Measurements from ENCODE around the gene ZP1.

The ZP1 gene

GRCh38 chr11:60844045-60844869, 23.1 kb upstream of the ZP1 start:
- peak; percentile 63 for DNase-seq (ENCODE audit: low read depth)

DNA sequence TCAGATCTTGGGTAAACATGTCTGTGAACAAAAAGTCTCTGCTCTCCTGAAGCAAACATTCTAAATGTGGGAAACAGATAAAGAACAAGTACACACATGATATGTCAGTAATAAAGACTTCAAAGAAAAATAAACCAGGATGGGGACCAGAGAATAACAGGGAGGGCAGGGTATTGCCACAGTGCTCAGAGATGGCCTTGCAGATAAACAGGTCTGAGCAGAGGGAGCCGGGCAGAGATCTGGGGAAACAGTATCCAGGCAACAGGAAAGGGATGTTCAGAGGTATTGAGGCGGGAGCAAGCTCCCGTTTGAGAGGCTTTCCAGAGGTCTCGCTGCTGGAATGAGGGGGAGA, 22.5 kb upstream of the ZP1 start:
- no peak for DNase-seq (ENCODE audit: low read depth)

DNA sequence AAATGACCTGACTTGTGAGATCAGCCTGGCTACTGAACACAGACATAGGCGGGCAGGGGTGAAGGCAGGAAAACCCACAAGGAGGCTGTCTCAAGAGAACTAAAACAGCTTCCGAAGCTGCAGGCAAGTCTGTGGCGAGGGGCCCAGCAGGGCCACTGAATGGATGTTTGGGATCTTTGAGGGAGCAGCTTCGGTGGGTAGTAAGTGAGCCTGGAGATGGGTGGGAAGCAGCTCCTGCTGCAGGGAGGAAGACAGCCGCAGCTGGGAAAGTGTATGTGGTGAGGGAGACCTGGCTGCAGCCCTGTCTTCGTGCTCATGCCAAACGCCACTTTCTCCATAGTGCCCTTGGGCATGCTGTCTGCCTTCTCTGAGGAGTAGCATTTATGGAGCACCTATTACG, 22.0 kb upstream of the ZP1 start:
- DNase-seq (ENCODE audit: low read depth) = no peak

GRCh38 chr11:60847281-60847680, 20.1 kb upstream of the ZP1 start:
- DNase-seq (ENCODE audit: low read depth) = no peak

- DNase-seq (ENCODE audit: low read depth) = no peak
Observed at GRCh38 chr11:60847896-60848295, 19.4 kb upstream of the ZP1 start.

DNA sequence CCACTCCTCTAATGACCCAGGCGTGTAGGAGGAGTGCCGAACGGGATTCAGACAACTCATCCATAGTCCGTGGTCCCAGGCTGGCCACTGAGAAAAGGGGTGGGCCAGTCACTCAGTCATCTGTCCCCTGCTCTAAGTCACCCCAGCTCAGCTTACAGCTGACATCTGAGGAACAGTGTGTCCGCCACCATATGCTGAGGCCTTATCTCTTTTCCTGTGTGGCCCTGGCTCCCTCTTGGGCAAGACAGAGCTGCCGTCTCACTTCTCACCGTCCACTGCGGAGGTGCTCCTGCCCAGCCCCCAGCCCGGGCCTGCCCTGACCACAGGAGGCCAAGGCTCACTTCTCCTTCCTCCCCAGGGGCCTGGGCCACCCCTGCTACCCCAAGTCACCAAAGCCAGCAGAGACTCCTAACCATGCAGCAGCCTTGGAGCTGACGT, 18.6 kb upstream of the ZP1 start:
- DNase-seq (ENCODE audit: low read depth) = no peak

GRCh38 chr11:60849641-60850520, 17.5 kb upstream of the ZP1 start:
- DNase-seq (ENCODE audit: low read depth) = no peak

DNA sequence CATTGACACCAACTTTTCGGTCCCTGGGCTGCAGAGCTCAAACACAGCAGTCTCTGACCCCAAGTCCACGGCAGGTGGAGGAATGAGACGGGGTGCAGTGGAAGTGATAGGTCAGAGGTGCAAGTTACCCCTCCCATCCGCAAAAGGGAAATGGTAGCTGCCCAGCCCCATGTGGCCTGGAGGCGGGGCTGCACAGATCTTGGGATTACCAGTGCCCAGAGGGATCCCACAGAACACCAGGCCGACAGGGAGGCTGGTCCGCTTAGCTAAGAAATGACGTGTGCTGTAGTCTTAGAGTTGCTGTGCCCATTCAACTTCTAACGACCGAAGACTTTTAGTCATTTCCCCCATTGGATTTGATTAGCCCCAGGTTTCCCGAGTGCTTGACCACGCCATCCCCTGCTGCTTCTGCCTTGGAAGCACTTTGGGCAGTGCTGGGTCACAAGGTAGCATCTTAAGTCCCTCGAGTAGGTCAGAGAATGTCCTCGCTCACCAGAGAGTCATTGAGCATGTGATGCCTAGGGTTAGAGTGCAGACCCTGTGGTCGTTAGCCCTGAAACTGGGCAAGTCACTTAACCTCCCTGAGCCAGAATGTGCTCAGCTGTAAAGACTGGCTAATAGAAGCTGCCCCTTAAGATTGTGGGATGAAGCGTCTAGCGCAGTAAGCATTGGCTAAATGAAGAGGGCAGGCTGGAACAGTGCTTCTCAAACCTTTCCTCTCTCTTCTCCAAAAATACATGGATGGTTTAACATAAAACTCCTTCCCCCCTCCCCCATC, 15.8 kb upstream of the ZP1 start:
- DNase-seq (ENCODE audit: low read depth) = no peak

DNA sequence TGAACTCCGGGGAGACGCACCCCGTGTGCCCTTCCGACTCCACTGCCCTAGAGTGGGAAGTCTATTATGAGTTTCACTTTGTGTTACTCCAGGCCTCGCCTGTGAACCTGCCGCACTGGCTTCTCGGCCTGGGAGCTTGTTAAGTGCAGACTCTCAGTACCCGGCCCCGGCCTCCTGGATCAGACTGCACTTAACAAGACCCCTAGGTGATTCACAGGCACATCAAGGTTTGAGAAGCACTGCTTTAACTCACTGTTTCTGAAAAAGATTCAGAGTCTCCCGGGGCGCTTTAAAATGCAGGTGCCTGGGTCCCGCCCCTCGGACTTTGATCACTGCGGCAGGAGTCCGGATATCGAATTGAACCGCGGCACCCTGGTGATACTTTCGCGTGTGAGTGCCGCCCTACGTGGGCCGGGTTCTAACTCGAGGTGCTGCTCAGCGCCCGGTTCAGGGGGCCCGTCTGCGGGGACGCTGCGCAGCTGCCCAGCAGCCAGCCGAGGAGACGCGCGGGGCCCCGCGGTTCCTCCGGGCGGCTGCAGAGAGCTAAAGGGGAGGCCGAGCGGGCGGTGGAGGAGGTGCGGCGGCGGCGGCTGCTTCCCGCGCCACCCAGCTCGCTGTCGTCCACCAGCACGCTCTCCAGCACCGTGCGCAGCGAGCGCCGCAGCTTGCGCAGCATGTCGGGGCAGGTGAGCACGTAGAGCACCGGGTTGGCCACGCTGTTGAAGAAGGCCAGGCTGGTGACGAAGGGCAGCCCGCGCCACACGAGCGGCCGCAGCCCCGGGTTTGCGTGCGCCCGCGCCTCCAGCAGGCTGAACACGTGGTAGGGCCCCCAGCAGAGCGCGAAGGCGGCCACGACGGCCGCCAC, 15.0 kb upstream of the ZP1 start:
- no peak for DNase-seq (ENCODE audit: low read depth)

- no peak for DNase-seq (ENCODE audit: low read depth)
Observed at GRCh38 chr11:60852982-60853950, 14.1 kb upstream of the ZP1 start.

- no peak for DNase-seq (ENCODE audit: low read depth)
Observed at GRCh38 chr11:60854140-60854846, 13.0 kb upstream of the ZP1 start.

- DNase-seq (ENCODE audit: low read depth) = no peak
Observed at GRCh38 chr11:60854847-60855725, 12.3 kb upstream of the ZP1 start.

DNA sequence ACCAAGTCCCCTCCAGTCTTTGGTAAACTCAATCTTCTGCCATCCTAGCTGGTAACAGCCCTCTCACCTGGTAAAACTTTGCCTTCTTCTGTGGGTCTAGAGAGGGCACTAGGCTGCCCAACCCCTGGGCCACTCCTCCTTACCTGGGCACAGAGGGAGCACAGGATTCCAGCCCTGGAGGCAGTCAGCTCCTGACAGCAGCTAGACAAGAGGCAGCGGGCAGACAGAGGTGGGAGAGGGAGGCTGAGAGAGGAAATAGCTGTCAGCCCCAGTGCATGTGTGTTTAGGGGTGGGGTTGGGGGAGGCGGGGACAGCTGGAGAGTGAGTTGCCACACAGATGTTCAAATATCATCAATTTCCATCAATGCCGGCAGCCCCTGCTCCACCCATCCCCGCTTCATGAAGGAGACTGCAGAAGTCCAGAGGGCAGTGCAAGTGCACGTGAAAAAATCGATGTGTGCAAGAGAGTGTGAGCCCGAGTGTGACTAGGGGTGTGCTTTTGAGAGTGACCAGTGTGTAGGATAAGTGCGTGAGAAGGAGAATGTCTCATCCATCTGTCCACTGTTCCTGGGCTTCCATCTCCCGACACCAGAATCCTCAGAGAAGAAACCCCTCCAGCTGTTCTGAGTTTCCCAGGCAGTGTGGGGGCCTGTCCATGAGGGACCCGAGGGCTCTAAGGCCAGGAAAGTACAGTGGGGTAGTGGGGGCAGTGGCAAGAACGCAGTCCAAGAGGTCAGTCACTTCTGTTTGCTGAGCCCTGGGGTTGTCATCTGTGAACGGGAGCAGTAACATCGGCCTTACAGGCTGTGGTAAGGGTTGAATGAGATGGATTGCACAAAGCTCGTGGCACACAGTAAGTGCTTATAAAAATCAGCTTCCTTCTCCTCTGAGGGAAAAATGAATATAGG, 11.4 kb upstream of the ZP1 start, which contains the start of gene PTGDR2:
TSS of gene PTGDR2 (minus strand) at position 225 of the 908 bp plus-strand sequence. CDS start 2,228 bp downstream, outside the sequence.
- DNase-seq (ENCODE audit: low read depth) = no peak

DNA sequence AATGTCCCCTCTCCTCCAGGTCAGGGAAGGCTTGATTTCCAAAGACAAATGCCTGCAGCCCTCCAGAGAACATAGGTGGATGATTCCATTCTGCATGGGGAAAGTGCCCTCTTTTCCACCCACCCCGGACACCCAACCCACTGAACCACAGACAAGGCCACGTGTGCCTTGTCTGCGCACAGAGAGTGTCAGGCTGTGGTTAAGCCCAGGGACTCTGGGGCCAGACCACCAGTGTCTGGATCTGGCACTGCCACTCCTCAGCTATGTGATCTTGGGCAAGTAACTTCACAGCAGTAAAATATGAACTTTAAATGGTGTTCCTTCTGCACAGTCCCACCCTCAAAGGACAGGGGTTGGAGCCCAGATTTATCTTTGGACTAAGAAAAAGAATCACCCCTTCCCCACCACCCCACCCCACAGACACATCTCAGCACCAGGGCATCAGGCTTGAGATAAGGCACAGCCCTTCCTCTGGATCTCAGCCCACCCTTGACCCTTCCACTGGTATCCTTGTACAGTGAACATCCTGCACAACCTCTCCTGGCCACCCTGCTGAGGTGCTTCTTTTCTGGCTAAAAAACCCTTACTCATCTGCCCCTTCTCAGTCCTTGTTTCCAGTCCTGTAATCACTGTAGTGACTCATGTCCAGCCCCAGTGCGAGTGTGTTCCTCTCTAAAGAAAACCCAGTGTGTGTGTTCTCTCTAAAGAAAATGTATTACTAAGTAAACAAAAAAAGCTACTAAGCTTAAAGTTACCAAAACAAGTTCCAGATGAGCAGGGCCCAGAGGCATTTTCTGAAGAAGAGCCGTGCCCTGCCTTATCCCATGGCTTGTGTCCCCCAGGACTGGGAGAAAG, 9.7 kb upstream of the ZP1 start:
- DNase-seq (ENCODE audit: low read depth) = peak; percentile 61

DNA sequence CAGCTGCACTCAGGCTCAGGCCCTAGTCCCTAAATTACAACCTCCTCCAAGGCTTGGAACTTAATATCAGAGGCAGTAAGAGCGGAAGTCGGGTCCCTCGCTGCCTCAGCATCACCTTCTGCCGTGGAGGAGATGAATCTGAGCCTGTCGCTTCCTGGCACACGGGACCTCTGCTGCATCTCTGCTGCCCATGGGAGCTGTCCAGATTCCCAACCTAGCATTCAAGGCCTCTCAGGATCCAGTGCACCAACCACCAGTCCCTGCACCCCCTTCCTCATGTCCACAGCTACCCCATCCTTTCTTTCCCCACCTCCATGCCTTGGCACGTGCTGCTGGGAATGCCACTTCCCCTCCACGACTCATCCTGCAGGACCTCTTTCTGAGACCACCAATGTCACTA, 9.1 kb upstream of the ZP1 start:
- DNase-seq (ENCODE audit: low read depth) = no peak

DNA sequence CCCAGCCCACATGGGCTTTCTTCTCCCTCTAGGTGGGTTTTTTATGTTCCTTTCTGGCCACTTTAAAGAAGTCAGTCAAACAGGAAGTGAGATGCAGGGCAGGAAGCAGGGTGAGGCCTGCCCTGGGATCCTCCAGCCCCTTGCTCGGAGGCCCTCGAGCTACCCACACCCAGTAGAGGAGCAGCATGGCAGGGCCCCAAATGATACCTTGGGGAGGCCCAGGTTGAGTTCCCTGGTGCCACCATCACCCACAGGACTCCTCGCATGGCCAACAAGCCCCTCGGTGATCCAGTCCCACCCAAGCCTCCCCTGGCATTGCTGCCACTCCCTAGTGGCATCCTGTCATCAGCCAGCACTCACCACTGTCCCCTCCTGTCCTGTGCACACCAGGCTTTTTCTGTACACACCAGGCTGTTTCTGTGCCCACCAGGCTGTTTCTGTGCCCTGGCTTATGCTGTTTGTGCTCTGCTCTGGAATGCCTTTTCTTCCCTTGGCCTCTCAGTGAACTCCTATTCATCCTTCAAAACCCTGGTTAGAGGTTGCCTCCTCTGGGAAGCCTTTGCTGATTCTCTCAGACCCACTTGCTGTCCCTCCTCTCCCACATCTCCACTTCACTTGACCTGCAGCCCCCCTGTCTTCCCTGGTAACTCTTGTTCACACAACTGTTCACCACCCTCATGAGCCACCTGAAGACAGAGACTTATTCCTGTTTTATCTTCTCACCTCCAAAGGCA, 8.4 kb upstream of the ZP1 start:
- DNase-seq (ENCODE audit: low read depth) = no peak

All from ELR (cell line).